Naive thymus-derived CD4-positive, alpha-beta T cell (primary cell): Measurements from ENCODE around the gene PPTC7. TPM values are rescaled to one million over a fixed set of nuclear protein-coding genes. Genes with fewer than 3 reads are reported as not detected.

ENCODE experiments used
- ATAC-seq: fragments of 150-1000 bp; cut with Tn5 transposase; 2 replicates; pipeline ENCODE4 v1.10.0; 2021; ENCODE audit warnings: mild to moderate bottlenecking, moderate library complexity
- CTCF ChIA-PET: fragments of 350-600 bp; sonication (Branson Sonifier 250); formaldehyde crosslinking; loops from one replicate; lab custom pipeline; 2021; ENCODE audit warnings: antibody characterized with exemption; lab: Charles Lee
- POLR2A ChIA-PET: fragments of 350-600 bp; sonication (Branson Sonifier 250); formaldehyde crosslinking; loops from one replicate; lab custom pipeline; 2021; ENCODE audit warnings: antibody characterized with exemption, inconsistent platforms; lab: Charles Lee
- DNase-seq, 9 donors: peaks; one replicate each; pipeline versions ENCODE4 v3.0.0 to v3.0.0-alpha.2; 2020 to 2022; ENCODE audit warnings: mixed read lengths in 1 of 9
- H3K27ac ChIP-seq: one replicate; pipeline ENCODE4 v1.7.0; 2013; ENCODE audit warnings: mild to moderate bottlenecking, low read depth, low read length, moderate library complexity
- H3K27me3 ChIP-seq, 2 donors: one replicate each; pipeline ENCODE4 v1.7.0; 2013; ENCODE audit warnings: low read length in 2 of 2, mild to moderate bottlenecking in 2 of 2, moderate library complexity in 2 of 2; ENCODE audit not compliant: control insufficient read depth in 2 of 2, insufficient read depth in 2 of 2
- H3K36me3 ChIP-seq, 3 experiments: 1 replicate in 2 of 3; 2 replicates in 1 of 3; pipeline ENCODE4 v1.7.0; 2013; ENCODE audit warnings: low read length in 3 of 3, mild to moderate bottlenecking in 3 of 3, moderate library complexity in 1 of 3; ENCODE audit not compliant: insufficient read depth in 3 of 3, control insufficient read depth in 2 of 3
- H3K4me1 ChIP-seq, 2 donors: one replicate each; pipeline ENCODE4 v1.7.0; 2013; ENCODE audit warnings: low read length in 2 of 2, mild to moderate bottlenecking in 2 of 2, moderate library complexity in 1 of 2; ENCODE audit not compliant: control insufficient read depth in 2 of 2, insufficient read depth in 2 of 2
- H3K4me3 ChIP-seq: 2 replicates; pipeline ENCODE4 v1.7.0; 2013; ENCODE audit warnings: mild to moderate bottlenecking, low read length
- H3K9me3 ChIP-seq, 3 experiments: 1 replicate in 2 of 3; 2 replicates in 1 of 3; pipeline ENCODE4 v1.7.0; 2013; ENCODE audit warnings: low read length in 3 of 3; ENCODE audit not compliant: control insufficient read depth in 2 of 3
- H3K27ac Mint-ChIP-seq, 9 donors: one replicate each; pipeline ENCODE4 v1.8.0; 2020 to 2022; ENCODE audit warnings: mixed read lengths in 9 of 9, mild to moderate bottlenecking in 8 of 9, moderate library complexity in 5 of 9, inconsistent platforms in 2 of 9
- H3K27me3 Mint-ChIP-seq, 5 donors: one replicate each; pipeline ENCODE4 v1.8.0; 2021 to 2022; ENCODE audit warnings: mixed read lengths in 5 of 5, mild to moderate bottlenecking in 1 of 5
- H3K36me3 Mint-ChIP-seq, 5 donors: one replicate each; pipeline ENCODE4 v1.8.0; 2020 to 2022; ENCODE audit warnings: mixed read lengths in 5 of 5, mild to moderate bottlenecking in 3 of 5, inconsistent platforms in 1 of 5
- H3K4me1 Mint-ChIP-seq, 7 donors: one replicate each; pipeline ENCODE4 v1.8.0; 2020 to 2022; ENCODE audit warnings: mixed read lengths in 7 of 7, mild to moderate bottlenecking in 3 of 7, inconsistent platforms in 1 of 7
- H3K4me3 Mint-ChIP-seq, 10 donors: one replicate each; pipeline ENCODE4 v1.8.0; 2020 to 2022; ENCODE audit warnings: mild to moderate bottlenecking in 10 of 10, mixed read lengths in 10 of 10, moderate library complexity in 6 of 10, inconsistent platforms in 2 of 10
- H3K9me3 Mint-ChIP-seq, 11 donors: one replicate each; pipeline ENCODE4 v1.8.0; 2020 to 2022; ENCODE audit warnings: mixed read lengths in 11 of 11, mild to moderate bottlenecking in 4 of 11, inconsistent platforms in 1 of 11, moderate library complexity in 1 of 11
- intact Hi-C, 2 donors: fragments of 100-400 bp; cut with micrococcal nuclease; formaldehyde crosslinking; loops; one replicate each; pipeline ENCODE4 v1.15.1; 2023
- polyA plus RNA-seq, 2 donors: library from polyadenylated mRNA; unstranded; fragments of 300-500 nt; fragmentation: Illumina TruSeq; gene quantifications; one replicate each; pipeline ENCODE4 v1.2.3, GENCODE V29; 2021
- total RNA-seq, 6 experiments: library from RNA in 5 of 6; stranded (reverse) in 5 of 6; gene quantifications; 1 replicate in 5 of 6; 2 replicates in 1 of 6; pipeline ENCODE4 v1.2.3 and lab custom pipeline; 2021 to 2026

Gene PPTC7
- total and polyA plus RNA-seq, 7 experiments from 2014 or later, result 9.7 to 43.8 (median 37.8) TPM

GRCh38 chr12:110538869-110539622, 44.1 kb downstream of the PPTC7 start:
- Mint-ChIP-seq H3K27me3 (no peaks in the 10 kb centered on the region), H3K36me3 (peaks cover 9 to 52% (median 39%) of the 10 kb centered on the region in 5 donors), H3K4me3 (no peak overlapping the region), H3K27ac (peak overlapping the region in 3 of 9 donors; percentile 39 to 90 (median 47)), H3K4me1 (peaks cover 4 to 25% (median 8%) of the 10 kb centered on the region in 7 donors), H3K9me3 (no peaks in the 10 kb centered on the region)
- no peak for ATAC-seq
- no peak for DNase-seq
- intact Hi-C loops, result no loop called here
- Histone ChIP-seq H3K4me1 (no peaks in the 10 kb centered on the region), H3K27me3 (no peaks in the 10 kb centered on the region), H3K9me3 (no peaks in the 10 kb centered on the region), H3K4me3 (no peak overlapping the region), H3K36me3 (peaks cover 25 to 78% (median 31%) of the 10 kb centered on the region in 3 experiments), H3K27ac (no peak overlapping the region)
- ChIA-PET CTCF (interaction anchor here (1.1 to 1.7 kb wide), 3 partner anchors 10 to 63 kb away, joined by 3 to 6 read pairs (median 4); no protein-coding TSS in a partner anchor), POLR2A (interaction anchor here (1.1 kb wide), 1 partner anchor 19 kb away, joined by 3 read pairs; no protein-coding TSS in a partner anchor)

GRCh38 chr12:110537605-110538409, 45.3 kb downstream of the PPTC7 start:
- POLR2A ChIA-PET, result no interaction called here
- H3K36me3 ChIP-seq, result peaks cover 25 to 77% (median 31%) of the 10 kb centered on the region in 3 experiments

GRCh38 chr12:110536834-110537604, 46.1 kb downstream of the PPTC7 start:
- H3K4me3 ChIP-seq, result no peak overlapping the region
- no peak for DNase-seq
- ChIA-PET POLR2A (no interaction called here), CTCF (interaction anchor here (0.9 to 2.0 kb wide), 2 partner anchors 65 to 87 kb away, joined by 3 to 7 read pairs; partner anchors contain the start of gene ARPC3)
- no peaks in the 10 kb centered on the region for H3K27me3 ChIP-seq
- H3K36me3 Mint-ChIP-seq, result peaks cover 5 to 42% (median 28%) of the 10 kb centered on the region in 5 donors
- H3K36me3 ChIP-seq, result peaks cover 25 to 77% (median 31%) of the 10 kb centered on the region in 3 experiments
- no peak for ATAC-seq
- no peak overlapping the region for H3K27ac ChIP-seq
- H3K27me3 Mint-ChIP-seq, result no peaks in the 10 kb centered on the region
- peak overlapping the region in 5 of 9 donors; percentile 18 to 64 (median 54) for H3K27ac Mint-ChIP-seq
- no peaks in the 10 kb centered on the region for H3K9me3 Mint-ChIP-seq
- H3K4me3 Mint-ChIP-seq, result no peak overlapping the region
- peaks cover 0 to 20% (median 2%) of the 10 kb centered on the region in 7 donors for H3K4me1 Mint-ChIP-seq
- intact Hi-C loops, result no loop called here
- H3K9me3 ChIP-seq, result no peaks in the 10 kb centered on the region
- no peaks in the 10 kb centered on the region for H3K4me1 ChIP-seq

More at GRCh38 chr12:110537605-110538409, 45.3 kb downstream of the PPTC7 start:
- Mint-ChIP-seq H3K4me3 (no peak overlapping the region), H3K4me1 (peaks cover 0 to 18% (median under 1%) of the 10 kb centered on the region in 7 donors), H3K27ac (peak overlapping the region in 3 of 9 donors; percentile 28 to 62 (median 54)), H3K36me3 (peaks cover 5 to 45% (median 30%) of the 10 kb centered on the region in 5 donors), H3K27me3 (no peaks in the 10 kb centered on the region), H3K9me3 (no peaks in the 10 kb centered on the region)
- Histone ChIP-seq H3K4me1 (no peaks in the 10 kb centered on the region), H3K4me3 (no peak overlapping the region), H3K27ac (no peak overlapping the region), H3K27me3 (no peaks in the 10 kb centered on the region), H3K9me3 (no peaks in the 10 kb centered on the region)
- ATAC-seq (no peak), DNase-seq (no peak)
- CTCF ChIA-PET, result interaction anchor here (0.9 kb wide), 1 partner anchor 88 kb away, joined by 3 read pairs; the partner anchor contains the start of gene ARPC3
- intact Hi-C loops, result no loop called here

GRCh38 chr12:110534811-110535210, 48.3 kb downstream of the PPTC7 start:
- no peaks in the 10 kb centered on the region for H3K9me3 ChIP-seq
- no peak overlapping the region for H3K4me3 Mint-ChIP-seq
- DNase-seq (no peak), ATAC-seq (no peak)
- no peak overlapping the region for H3K27ac ChIP-seq
- POLR2A ChIA-PET, result interaction anchor here (0.7 kb wide), 1 partner anchor 33 kb away, joined by 3 read pairs; the partner anchor contains the start of genes RAD9B and VPS29
- intact Hi-C loops, result no loop called here
- peaks cover 25 to 71% (median 31%) of the 10 kb centered on the region in 3 experiments for H3K36me3 ChIP-seq
- H3K36me3 Mint-ChIP-seq, result peaks cover 5 to 55% (median 30%) of the 10 kb centered on the region in 5 donors
- H3K4me3 ChIP-seq, result no peak overlapping the region
- peaks cover 0 to 25% (median 4%) of the 10 kb centered on the region in 7 donors for H3K4me1 Mint-ChIP-seq
- H3K27me3 Mint-ChIP-seq, result no peaks in the 10 kb centered on the region
- CTCF ChIA-PET, result interaction anchor here (1.0 to 1.6 kb wide), 2 partner anchors 17 to 85 kb away, joined by 3 to 4 read pairs; partner anchors contain the start of gene ARPC3
- no peaks in the 10 kb centered on the region for H3K27me3 ChIP-seq
- H3K4me1 ChIP-seq, result no peaks in the 10 kb centered on the region
- H3K9me3 Mint-ChIP-seq, result no peaks in the 10 kb centered on the region
- peak overlapping the region in 2 of 9 donors; percentile 15 to 22 for H3K27ac Mint-ChIP-seq

- no peak overlapping the region for H3K4me3 Mint-ChIP-seq
- Histone ChIP-seq H3K27me3 (no peaks in the 10 kb centered on the region), H3K27ac (no peak overlapping the region), H3K4me1 (no peaks in the 10 kb centered on the region), H3K36me3 (peaks cover 21 to 59% (median 25%) of the 10 kb centered on the region in 3 experiments), H3K4me3 (no peak overlapping the region), H3K9me3 (no peaks in the 10 kb centered on the region)
- ChIA-PET POLR2A (interaction anchor here (0.6 to 1.3 kb wide), 3 partner anchors 11 to 65 kb away, joined by 3 to 6 read pairs (median 5); partner anchors contain the start of genes FAM216A and GPN3), CTCF (interaction anchor here (0.5 to 1.6 kb wide), 5 partner anchors 18 to 84 kb away, joined by 3 to 4 read pairs (median 3); partner anchors contain the start of gene ARPC3)
- DNase-seq, result no peak
- H3K27ac Mint-ChIP-seq, result peak overlapping the region in 3 of 9 donors; percentile 17 to 49 (median 38)
- H3K9me3 Mint-ChIP-seq, result no peaks in the 10 kb centered on the region
- H3K27me3 Mint-ChIP-seq, result no peaks in the 10 kb centered on the region
- H3K4me1 Mint-ChIP-seq, result peaks cover 0 to 20% (median 4%) of the 10 kb centered on the region in 7 donors
- intact Hi-C loops, result no loop called here
- peaks cover 5 to 48% (median 21%) of the 10 kb centered on the region in 5 donors for H3K36me3 Mint-ChIP-seq
- ATAC-seq, result no peak
These were observed 49.5 kb downstream of the PPTC7 start for GRCh38 chr12:110533607-110534006.
